Effector memory CD4-positive, alpha-beta T cell (primary cell): ENCODE measurements around the gene LCN10.
"Not testable (repeated sequence)": the region's sequence is repeated elsewhere in the genome, so short reads cannot be mapped to it uniquely, and the experiment has no call there.

ENCODE experiments used
- DNase-seq, 3 donors: peaks; one replicate each; pipeline ENCODE4 v3.0.0-alpha.2; 2020
- H3K27ac ChIP-seq: 2 replicates; pipeline ENCODE4 v1.7.0; 2013; ENCODE audit warnings: mild to moderate bottlenecking, low read length, moderate library complexity; ENCODE audit not compliant: insufficient read depth, poor library complexity, severe bottlenecking
- H3K27me3 ChIP-seq: replicated peaks from 2 replicates; pipeline ENCODE4 v1.7.0; 2013; ENCODE audit warnings: mild to moderate bottlenecking, low read length; ENCODE audit not compliant: insufficient read depth, control insufficient read depth, poor library complexity, severe bottlenecking
- H3K36me3 ChIP-seq: 2 replicates; pipeline ENCODE4 v1.7.0; 2013; ENCODE audit warnings: mild to moderate bottlenecking, low read length, moderate library complexity; ENCODE audit not compliant: control insufficient read depth, insufficient read depth
- H3K4me1 ChIP-seq: 2 replicates; pipeline ENCODE4 v1.7.0; 2013; ENCODE audit warnings: low read length, mild to moderate bottlenecking; ENCODE audit not compliant: control insufficient read depth, insufficient read depth, poor library complexity, severe bottlenecking
- H3K4me3 ChIP-seq: 2 replicates; pipeline ENCODE4 v1.7.0; 2013; ENCODE audit warnings: low read length, low read depth, mild to moderate bottlenecking; ENCODE audit not compliant: insufficient read depth, poor library complexity, severe bottlenecking
- H3K9me3 ChIP-seq: 2 replicates; pipeline ENCODE4 v1.7.0; 2013; ENCODE audit warnings: mild to moderate bottlenecking, low read length, moderate library complexity; ENCODE audit not compliant: control insufficient read depth

LCN10 gene

GRCh38 chr9:136705564-136705963, 37.2 kb downstream of the LCN10 start:
- Histone ChIP-seq H3K27ac (no peak overlapping the region), H3K36me3 (no peaks in the 10 kb centered on the region)

GRCh38 chr9:136704741-136705140, 38.0 kb downstream of the LCN10 start:
- not testable (repeated sequence) for H3K36me3 ChIP-seq, H3K9me3 ChIP-seq, H3K4me3 ChIP-seq, H3K27ac ChIP-seq, DNase-seq, H3K27me3 ChIP-seq
- peaks cover 13% of the 10 kb centered on the region for H3K4me1 ChIP-seq

More at GRCh38 chr9:136705564-136705963, 37.2 kb downstream of the LCN10 start:
- no peak overlapping the region for H3K4me3 ChIP-seq
- no peaks in the 10 kb centered on the region for H3K27me3 ChIP-seq
- H3K9me3 ChIP-seq = no peaks in the 10 kb centered on the region
- H3K4me1 ChIP-seq = peaks cover 8% of the 10 kb centered on the region
- no peak for DNase-seq

- H3K9me3 ChIP-seq = no peaks in the 10 kb centered on the region
- no peak overlapping the region for H3K4me3 ChIP-seq
- no peak for DNase-seq
- no peaks in the 10 kb centered on the region for H3K36me3 ChIP-seq
- H3K4me1 ChIP-seq = peaks cover 13% of the 10 kb centered on the region
- no peaks in the 10 kb centered on the region for H3K27me3 ChIP-seq
- no peak overlapping the region for H3K27ac ChIP-seq
Observed at GRCh38 chr9:136703276-136703860, 39.4 kb downstream of the LCN10 start.

- Histone ChIP-seq H3K27ac (no peak overlapping the region), H3K9me3 (no peaks in the 10 kb centered on the region), H3K36me3 (no peaks in the 10 kb centered on the region), H3K4me3 (peak overlapping the region; percentile 43), H3K4me1 (peaks cover 13% of the 10 kb centered on the region), H3K27me3 (no peaks in the 10 kb centered on the region)
- DNase-seq = no peak
Observed at GRCh38 chr9:136701668-136702053, 41.1 kb downstream of the LCN10 start.

- no peaks in the 10 kb centered on the region for H3K27me3 ChIP-seq
- H3K27ac ChIP-seq = no peak overlapping the region
- peak overlapping the region; percentile 43 for H3K4me3 ChIP-seq
Observed at GRCh38 chr9:136700959-136701667, 41.6 kb downstream of the LCN10 start.

DNA sequence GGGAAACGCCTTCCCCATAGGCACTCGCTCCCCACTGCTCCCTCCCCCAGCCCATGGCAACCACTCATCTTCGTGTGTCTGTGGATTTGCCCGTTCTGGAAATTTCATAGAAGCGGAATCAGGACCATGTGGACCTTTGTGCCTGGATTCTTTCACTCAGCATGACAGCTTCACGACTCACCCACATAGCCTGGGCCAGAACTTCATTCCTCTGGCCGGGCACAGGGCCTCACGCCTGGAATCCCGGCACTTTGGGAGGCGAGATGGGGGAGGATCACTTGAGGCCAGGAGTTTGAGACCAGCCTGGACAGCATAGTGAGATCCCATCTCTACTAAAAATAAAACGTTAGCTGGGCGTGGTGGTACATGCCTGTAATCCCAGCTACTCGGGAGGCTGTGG, 42.4 kb downstream of the LCN10 start:
- H3K27ac ChIP-seq = no peak overlapping the region
- no peaks in the 10 kb centered on the region for H3K9me3 ChIP-seq
- no peak overlapping the region for H3K4me3 ChIP-seq
- H3K27me3 ChIP-seq = no peaks in the 10 kb centered on the region
- DNase-seq = no peak
- peaks cover 13% of the 10 kb centered on the region for H3K4me1 ChIP-seq
- H3K36me3 ChIP-seq = no peaks in the 10 kb centered on the region

More at GRCh38 chr9:136700959-136701667, 41.6 kb downstream of the LCN10 start:
- Histone ChIP-seq H3K9me3 (no peaks in the 10 kb centered on the region), H3K4me1 (peaks cover 13% of the 10 kb centered on the region), H3K36me3 (no peaks in the 10 kb centered on the region)
- DNase-seq = peak in 2 of 3 donors; percentile 15 to 27

GRCh38 chr9:136698635-136699246, 44.0 kb downstream of the LCN10 start:
- Histone ChIP-seq H3K4me1 (peaks cover 13% of the 10 kb centered on the region), H3K36me3 (no peaks in the 10 kb centered on the region), H3K4me3 (no peak overlapping the region), H3K27ac (no peak overlapping the region), H3K9me3 (no peaks in the 10 kb centered on the region), H3K27me3 (no peaks in the 10 kb centered on the region)
- DNase-seq = no peak

DNA sequence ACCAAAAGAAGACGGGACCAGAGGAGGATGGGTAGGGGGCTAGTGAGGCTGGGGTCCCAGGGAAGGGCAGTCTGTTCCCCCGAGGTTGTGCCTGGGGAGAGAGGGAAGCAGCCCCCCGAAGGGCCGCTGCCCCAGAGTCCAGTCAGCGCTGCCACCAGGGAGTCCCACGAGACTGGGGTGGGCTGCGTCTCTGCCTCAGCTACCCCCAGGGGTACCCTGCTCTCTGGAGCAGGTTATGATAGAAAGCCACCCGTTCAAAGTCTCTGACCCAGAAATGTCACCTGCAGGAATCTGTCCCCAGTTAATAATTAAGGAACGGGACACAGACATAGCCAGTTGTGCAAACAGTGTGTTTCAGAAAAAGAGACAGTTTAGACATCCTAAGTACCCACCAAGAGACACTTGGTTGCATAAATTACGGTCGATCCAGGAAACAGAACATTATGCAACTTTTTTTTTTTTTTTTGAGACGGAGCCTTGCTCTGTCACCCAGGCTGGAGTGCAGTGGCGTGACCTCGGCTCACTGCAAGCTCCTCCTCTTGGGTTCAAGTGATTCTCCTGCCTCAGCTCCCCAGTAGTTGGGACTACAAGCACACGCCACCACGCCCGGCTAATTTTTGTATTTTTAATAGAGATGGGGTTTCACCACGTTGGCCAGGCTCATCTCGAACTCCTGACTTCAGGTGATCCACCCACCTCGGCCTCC, 44.8 kb downstream of the LCN10 start:
- no peak for DNase-seq
- H3K27me3 ChIP-seq = no peaks in the 10 kb centered on the region

GRCh38 chr9:136697146-136697820, 45.5 kb downstream of the LCN10 start:
- Histone ChIP-seq H3K27me3 (no peaks in the 10 kb centered on the region), H3K9me3 (no peaks in the 10 kb centered on the region), H3K36me3 (no peaks in the 10 kb centered on the region), H3K27ac (no peak overlapping the region), H3K4me3 (no peak overlapping the region), H3K4me1 (peaks cover 13% of the 10 kb centered on the region)
- no peak for DNase-seq

More for the DNA sequence above, 44.8 kb downstream of the LCN10 start:
- Histone ChIP-seq H3K36me3 (no peaks in the 10 kb centered on the region), H3K27ac (no peak overlapping the region), H3K9me3 (no peaks in the 10 kb centered on the region), H3K4me3 (no peak overlapping the region), H3K4me1 (peaks cover 13% of the 10 kb centered on the region)
